ENCODE data around the gene NUMA1. TPM values are rescaled to one million over a fixed set of nuclear protein-coding genes. Genes with fewer than 3 reads are reported as not detected.
A peak's percentile ranks its signal among the peaks of the same experiment; 100 is the strongest.

Gene NUMA1
- total RNA-seq, 3 donors from 2014 or later (not counting 1 experiment from before 2014, with no cell fraction given), result 261 to 290 (median 262) TPM

DNA sequence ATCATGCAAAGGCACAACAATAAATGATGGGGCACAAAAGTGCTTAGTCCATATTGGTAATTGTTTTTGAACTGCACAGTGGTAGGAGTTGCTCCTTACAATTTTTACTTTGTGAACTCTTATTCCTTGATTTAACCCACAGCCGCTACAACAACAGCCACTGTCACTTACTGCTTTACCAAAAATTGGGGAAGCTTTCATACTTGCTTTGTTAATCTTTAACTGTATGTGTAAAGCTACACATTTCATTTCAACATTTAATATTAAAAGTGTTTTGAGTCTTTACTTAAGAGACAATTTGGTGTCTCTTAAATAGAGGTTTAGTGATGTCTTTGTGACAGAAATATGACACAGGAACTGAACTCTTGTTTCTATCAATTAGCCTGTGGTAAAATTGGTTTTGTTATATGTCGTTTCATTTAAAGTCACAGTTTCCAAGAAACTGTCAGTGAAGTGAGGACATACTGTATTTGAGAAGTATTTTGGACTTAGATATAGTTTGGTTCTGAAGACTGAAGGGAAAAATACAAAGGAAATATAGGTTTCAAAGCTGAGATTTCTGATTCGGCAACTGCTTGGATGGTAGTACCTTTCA, 88.1 kb downstream of the NUMA1 start:
- intact Hi-C loops (cut with micrococcal nuclease), result no loop called here
- H3K4me3 ChIP-seq (ENCODE audit: low read length), result no peak overlapping the region
- Mint-ChIP-seq H3K36me3 (no peaks in the 10 kb centered on the region), H3K9me3 (no peaks in the 10 kb centered on the region), H3K27me3 (ENCODE audit: low read depth in 2 of 2) (no peaks in the 10 kb centered on the region), H3K4me1 (no peaks in the 10 kb centered on the region), H3K4me3 (no peak overlapping the region), H3K27ac (no peak overlapping the region)
- peaks cover 2% of the 10 kb centered on the region for H3K36me3 ChIP-seq (ENCODE audit: control insufficient read depth, insufficient read depth, low read length)
- H3K9me3 ChIP-seq (ENCODE audit: control insufficient read depth, insufficient read depth, low read length), result no peaks in the 10 kb centered on the region
- WGBS (ENCODE audit: insufficient coverage), result 52% methylated on average over 2 of the region's 3 CpGs
- TF ChIP-seq, protein P1, sequence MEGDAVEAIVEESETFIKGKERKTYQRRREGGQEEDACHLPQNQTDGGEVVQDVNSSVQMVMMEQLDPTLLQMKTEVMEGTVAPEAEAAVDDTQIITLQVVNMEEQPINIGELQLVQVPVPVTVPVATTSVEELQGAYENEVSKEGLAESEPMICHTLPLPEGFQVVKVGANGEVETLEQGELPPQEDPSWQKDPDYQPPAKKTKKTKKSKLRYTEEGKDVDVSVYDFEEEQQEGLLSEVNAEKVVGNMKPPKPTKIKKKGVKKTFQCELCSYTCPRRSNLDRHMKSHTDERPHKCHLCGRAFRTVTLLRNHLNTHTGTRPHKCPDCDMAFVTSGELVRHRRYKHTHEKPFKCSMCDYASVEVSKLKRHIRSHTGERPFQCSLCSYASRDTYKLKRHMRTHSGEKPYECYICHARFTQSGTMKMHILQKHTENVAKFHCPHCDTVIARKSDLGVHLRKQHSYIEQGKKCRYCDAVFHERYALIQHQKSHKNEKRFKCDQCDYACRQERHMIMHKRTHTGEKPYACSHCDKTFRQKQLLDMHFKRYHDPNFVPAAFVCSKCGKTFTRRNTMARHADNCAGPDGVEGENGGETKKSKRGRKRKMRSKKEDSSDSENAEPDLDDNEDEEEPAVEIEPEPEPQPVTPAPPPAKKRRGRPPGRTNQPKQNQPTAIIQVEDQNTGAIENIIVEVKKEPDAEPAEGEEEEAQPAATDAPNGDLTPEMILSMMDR (IDR thresholded peaks at IDR 0.05), result no peak
- DNase-seq (no peak), ATAC-seq (no peak)
- H3K4me1 ChIP-seq (ENCODE audit: control insufficient read depth, insufficient read depth, low read length), result no peaks in the 10 kb centered on the region
- no peak overlapping the region for H3K27ac ChIP-seq (ENCODE audit: low read length)
- no peaks in the 10 kb centered on the region for H3K27me3 ChIP-seq (ENCODE audit: control insufficient read depth, insufficient read depth, low read length)

DNA sequence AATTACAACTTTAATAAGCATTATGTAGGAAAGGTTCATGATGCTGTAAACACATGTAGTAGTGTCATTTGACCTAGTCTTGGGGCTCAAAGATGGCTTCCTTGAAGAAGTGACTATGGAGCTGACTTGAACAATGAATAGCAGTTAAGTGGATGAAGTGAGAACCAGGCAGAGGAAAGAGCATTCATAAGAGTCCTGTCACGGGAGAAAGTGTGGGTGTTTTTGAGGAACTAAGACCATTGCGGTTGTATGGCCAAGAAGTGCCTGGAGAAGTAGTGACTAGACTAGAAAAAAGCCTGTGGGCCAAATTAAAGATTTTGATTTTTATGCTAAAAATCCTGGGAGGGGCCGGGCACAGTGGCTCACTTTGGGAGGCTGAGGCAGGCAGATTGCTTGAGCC, 88.8 kb downstream of the NUMA1 start:
- no peaks in the 10 kb centered on the region for H3K4me1 ChIP-seq (ENCODE audit: control insufficient read depth, insufficient read depth, low read length)
- H3K36me3 Mint-ChIP-seq, result no peaks in the 10 kb centered on the region
- no peak overlapping the region for H3K4me3 Mint-ChIP-seq
- 56% methylated on average over 3 of the region's 3 CpGs for WGBS (ENCODE audit: insufficient coverage)
- TF ChIP-seq, protein P1 (IDR thresholded peaks at IDR 0.05), result no peak
- H3K27ac Mint-ChIP-seq, result no peak overlapping the region
- no peaks in the 10 kb centered on the region for H3K27me3 Mint-ChIP-seq (ENCODE audit: low read depth in 2 of 2)
- H3K9me3 Mint-ChIP-seq, result no peaks in the 10 kb centered on the region
- intact Hi-C loops (cut with micrococcal nuclease), result no loop called here
- no peak overlapping the region for H3K4me3 ChIP-seq (ENCODE audit: low read length)
- peaks cover 2% of the 10 kb centered on the region for H3K36me3 ChIP-seq (ENCODE audit: control insufficient read depth, insufficient read depth, low read length)
- H3K27ac ChIP-seq (ENCODE audit: low read length), result no peak overlapping the region
- peak in 1 of 3 donors; percentile 21 for ATAC-seq
- H3K27me3 ChIP-seq (ENCODE audit: control insufficient read depth, insufficient read depth, low read length), result no peaks in the 10 kb centered on the region
- DNase-seq, result no peak
- no peaks in the 10 kb centered on the region for H3K9me3 ChIP-seq (ENCODE audit: control insufficient read depth, insufficient read depth, low read length)
- H3K4me1 Mint-ChIP-seq, result no peaks in the 10 kb centered on the region

DNA sequence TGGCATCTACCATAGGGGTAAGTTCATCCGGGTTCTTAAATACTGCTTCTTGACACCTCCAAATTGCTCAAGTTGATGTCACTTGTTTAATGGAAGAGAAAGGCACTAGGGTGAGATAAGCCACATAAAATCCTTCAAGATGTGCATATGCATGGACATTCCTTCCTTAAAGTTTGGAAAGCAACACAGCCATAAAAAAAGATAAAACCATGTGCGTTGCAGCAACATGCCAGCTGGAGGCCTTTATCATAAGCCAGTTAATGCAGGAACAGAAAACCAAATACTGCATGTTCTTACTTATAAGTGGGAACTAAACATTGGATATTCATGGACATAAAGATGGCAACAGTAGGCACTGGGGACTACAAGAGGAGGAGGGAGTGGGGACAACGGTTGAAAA, 89.6 kb downstream of the NUMA1 start:
- no peak overlapping the region for H3K27ac Mint-ChIP-seq
- H3K36me3 ChIP-seq (ENCODE audit: control insufficient read depth, insufficient read depth, low read length), result peaks cover 2% of the 10 kb centered on the region
- H3K36me3 Mint-ChIP-seq, result no peaks in the 10 kb centered on the region
- no peak overlapping the region for H3K27ac ChIP-seq (ENCODE audit: low read length)
- ATAC-seq, result no peak
- H3K4me3 Mint-ChIP-seq, result no peak overlapping the region
- H3K27me3 Mint-ChIP-seq (ENCODE audit: low read depth in 2 of 2), result no peaks in the 10 kb centered on the region
- TF ChIP-seq, protein P1 (IDR thresholded peaks at IDR 0.05), result no peak
- no peaks in the 10 kb centered on the region for H3K9me3 Mint-ChIP-seq
- DNase-seq, result no peak
- intact Hi-C loops (cut with micrococcal nuclease), result no loop called here
- H3K27me3 ChIP-seq (ENCODE audit: control insufficient read depth, insufficient read depth, low read length), result no peaks in the 10 kb centered on the region
- no peak overlapping the region for H3K4me3 ChIP-seq (ENCODE audit: low read length)
- H3K4me1 Mint-ChIP-seq, result peaks cover 0 to 4% of the 10 kb centered on the region in 2 donors
- no peaks in the 10 kb centered on the region for H3K9me3 ChIP-seq (ENCODE audit: control insufficient read depth, insufficient read depth, low read length)
- H3K4me1 ChIP-seq (ENCODE audit: control insufficient read depth, insufficient read depth, low read length), result no peaks in the 10 kb centered on the region
- 67% methylated on average over 3 of the region's 3 CpGs for WGBS (ENCODE audit: insufficient coverage)

DNA sequence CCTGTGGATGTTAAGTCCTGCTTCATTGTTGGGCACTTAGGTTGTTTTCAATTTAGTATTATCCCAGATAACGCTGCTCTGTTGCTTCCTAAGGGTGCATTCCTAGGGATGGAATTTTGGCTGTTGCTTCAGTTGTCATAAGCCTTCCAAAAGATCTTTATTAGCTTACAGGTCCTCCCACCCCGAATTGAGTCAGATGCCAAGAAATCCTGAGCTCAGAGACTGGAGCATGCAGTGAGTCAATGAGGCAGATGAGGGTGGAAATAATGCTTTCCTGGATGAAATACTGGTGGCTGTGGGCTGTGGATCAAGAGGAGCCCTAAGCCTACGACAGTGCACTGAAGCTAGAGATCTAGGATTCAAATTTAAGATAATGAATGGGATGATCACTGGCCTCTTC, 92.3 kb downstream of the NUMA1 start:
- H3K4me3 Mint-ChIP-seq, result no peak overlapping the region
- no peak for DNase-seq
- H3K27ac ChIP-seq (ENCODE audit: low read length), result no peak overlapping the region
- H3K27ac Mint-ChIP-seq, result no peak overlapping the region
- H3K4me1 Mint-ChIP-seq, result peaks cover 0 to 4% of the 10 kb centered on the region in 2 donors
- H3K27me3 ChIP-seq (ENCODE audit: control insufficient read depth, insufficient read depth, low read length), result no peaks in the 10 kb centered on the region
- H3K9me3 ChIP-seq (ENCODE audit: control insufficient read depth, insufficient read depth, low read length), result no peaks in the 10 kb centered on the region
- intact Hi-C loops (cut with micrococcal nuclease), result no loop called here
- H3K4me3 ChIP-seq (ENCODE audit: low read length), result no peak overlapping the region
- H3K9me3 Mint-ChIP-seq, result no peaks in the 10 kb centered on the region
- no peaks in the 10 kb centered on the region for H3K27me3 Mint-ChIP-seq (ENCODE audit: low read depth in 2 of 2)
- TF ChIP-seq, protein P1 (IDR thresholded peaks at IDR 0.05), result no peak
- no peaks in the 10 kb centered on the region for H3K36me3 Mint-ChIP-seq
- H3K36me3 ChIP-seq (ENCODE audit: control insufficient read depth, insufficient read depth, low read length), result peaks cover 10% of the 10 kb centered on the region
- 98% methylated on average over 3 of the region's 3 CpGs for WGBS (ENCODE audit: insufficient coverage)
- no peaks in the 10 kb centered on the region for H3K4me1 ChIP-seq (ENCODE audit: control insufficient read depth, insufficient read depth, low read length)
- ATAC-seq, result no peak
